COR-L47 (cell line): ENCODE data around the gene GALNT9.

ENCODE experiments used
- DNase-seq: peaks from one replicate; lab custom pipeline; 2025; lab: John Stamatoyannopoulos, UW

Gene GALNT9

GRCh38 chr12:132292328-132293319, 36.8 kb downstream of the GALNT9 start:
- DNase-seq = no peak

GRCh38 chr12:132291402-132292175, 37.8 kb downstream of the GALNT9 start:
- DNase-seq = no peak

- no peak for DNase-seq
These were observed 39.2 kb downstream of the GALNT9 start for GRCh38 chr12:132290203-132290540.

GRCh38 chr12:132289356-132290202, 39.8 kb downstream of the GALNT9 start:
- DNase-seq = no peak

- DNase-seq = no peak
These were observed 40.7 kb downstream of the GALNT9 start for GRCh38 chr12:132288516-132289215.

- no peak for DNase-seq
These were observed 41.8 kb downstream of the GALNT9 start for GRCh38 chr12:132287391-132288238.

- DNase-seq = no peak
These were observed 42.5 kb downstream of the GALNT9 start for GRCh38 chr12:132286912-132287311.

- no peak for DNase-seq
These were observed 43.3 kb downstream of the GALNT9 start for GRCh38 chr12:132285991-132286681.

- DNase-seq = no peak
These were observed 44.3 kb downstream of the GALNT9 start for GRCh38 chr12:132284827-132285741.

- no peak for DNase-seq
These were observed 45.1 kb downstream of the GALNT9 start for GRCh38 chr12:132284071-132284826.

- peak; percentile 23 for DNase-seq
These were observed 46.2 kb downstream of the GALNT9 start for GRCh38 chr12:132282950-132283771.

GRCh38 chr12:132282031-132282949, 47.1 kb downstream of the GALNT9 start:
- DNase-seq = no peak

GRCh38 chr12:132281038-132281437, 48.4 kb downstream of the GALNT9 start:
- DNase-seq = no peak

- DNase-seq = no peak
These were observed 49.0 kb downstream of the GALNT9 start for GRCh38 chr12:132280406-132280805.

GRCh38 chr12:132279930-132280329, 49.5 kb downstream of the GALNT9 start:
- DNase-seq = no peak
